Neural crest cell (in vitro differentiated cells): ENCODE data around the gene TSPAN18. TPM values are rescaled to one million over a fixed set of nuclear protein-coding genes. Genes with fewer than 3 reads are reported as not detected.
"Not testable (repeated sequence)": the region's sequence is repeated elsewhere in the genome, so short reads cannot be mapped to it uniquely, and the experiment has no call there.

Experiments
- DNase-seq: peaks from one replicate; pipeline ENCODE4 v3.0.0; 2021; ENCODE audit warnings: low read depth, mixed read lengths, low spot score
- H3K27ac Mint-ChIP-seq: one replicate; pipeline ENCODE4 v1.8.0; 2021; ENCODE audit warnings: mild to moderate bottlenecking, mixed read lengths; ENCODE audit not compliant: unreplicated experiment
- H3K27me3 Mint-ChIP-seq: 2 replicates; pipeline ENCODE4 v1.8.0; 2021; ENCODE audit warnings: low read depth, mild to moderate bottlenecking, mixed read lengths
- H3K36me3 Mint-ChIP-seq: 2 replicates; pipeline ENCODE4 v1.8.0; 2021; ENCODE audit warnings: low read depth, mild to moderate bottlenecking, mixed read lengths
- H3K4me1 Mint-ChIP-seq: 2 replicates; pipeline ENCODE4 v1.8.0; 2021; ENCODE audit warnings: mixed read lengths
- H3K4me3 Mint-ChIP-seq: one replicate; pipeline ENCODE4 v1.8.0; 2021; ENCODE audit warnings: mild to moderate bottlenecking, mixed read lengths
- H3K9me3 Mint-ChIP-seq: 2 replicates; pipeline ENCODE4 v1.8.0; 2021; ENCODE audit warnings: mixed read lengths
- total RNA-seq: library from RNA; stranded (reverse); gene quantifications from 2 replicates; pipeline ENCODE4 v1.2.1, GENCODE V29; 2021
- TF ChIP-seq, protein P1 (sequence below): fragments of 200-600 bp; sonication (generic); conservative IDR thresholded peaks from 2 replicates; pipeline ENCODE4 v1.5.0; 2021; ENCODE audit warnings: antibody characterized with exemption, mild to moderate bottlenecking

TSPAN18 gene
- total RNA-seq, 1 donor from 2014 or later, result 125 TPM

DNA sequence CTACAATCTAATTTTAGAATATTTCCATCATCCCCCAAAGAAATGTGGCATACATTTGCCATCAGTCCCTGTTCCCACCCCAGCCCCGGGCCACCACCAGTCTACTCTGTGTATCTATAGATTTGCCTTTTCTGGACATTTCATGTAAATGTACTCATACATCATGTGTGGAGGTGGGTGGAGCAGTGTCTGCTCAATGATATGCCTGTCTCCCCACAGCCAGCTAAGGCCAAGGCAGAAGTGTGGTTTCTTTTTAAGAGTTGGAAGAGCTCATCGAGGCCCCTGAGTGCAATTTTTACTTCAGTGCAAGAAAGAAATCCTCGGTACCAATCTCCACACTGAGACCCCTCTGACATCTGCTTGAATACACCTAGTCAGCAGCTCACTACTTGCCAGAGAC lies 143.4 kb downstream of the TSPAN18 start:
- peak overlapping the region; percentile 4 for H3K4me3 Mint-ChIP-seq
- TF ChIP-seq, protein P1, sequence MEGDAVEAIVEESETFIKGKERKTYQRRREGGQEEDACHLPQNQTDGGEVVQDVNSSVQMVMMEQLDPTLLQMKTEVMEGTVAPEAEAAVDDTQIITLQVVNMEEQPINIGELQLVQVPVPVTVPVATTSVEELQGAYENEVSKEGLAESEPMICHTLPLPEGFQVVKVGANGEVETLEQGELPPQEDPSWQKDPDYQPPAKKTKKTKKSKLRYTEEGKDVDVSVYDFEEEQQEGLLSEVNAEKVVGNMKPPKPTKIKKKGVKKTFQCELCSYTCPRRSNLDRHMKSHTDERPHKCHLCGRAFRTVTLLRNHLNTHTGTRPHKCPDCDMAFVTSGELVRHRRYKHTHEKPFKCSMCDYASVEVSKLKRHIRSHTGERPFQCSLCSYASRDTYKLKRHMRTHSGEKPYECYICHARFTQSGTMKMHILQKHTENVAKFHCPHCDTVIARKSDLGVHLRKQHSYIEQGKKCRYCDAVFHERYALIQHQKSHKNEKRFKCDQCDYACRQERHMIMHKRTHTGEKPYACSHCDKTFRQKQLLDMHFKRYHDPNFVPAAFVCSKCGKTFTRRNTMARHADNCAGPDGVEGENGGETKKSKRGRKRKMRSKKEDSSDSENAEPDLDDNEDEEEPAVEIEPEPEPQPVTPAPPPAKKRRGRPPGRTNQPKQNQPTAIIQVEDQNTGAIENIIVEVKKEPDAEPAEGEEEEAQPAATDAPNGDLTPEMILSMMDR, result no peak
- H3K27ac Mint-ChIP-seq, result peak overlapping the region; percentile 15
- no peaks in the 10 kb centered on the region for H3K27me3 Mint-ChIP-seq
- H3K9me3 Mint-ChIP-seq, result no peaks in the 10 kb centered on the region
- H3K4me1 Mint-ChIP-seq, result peaks cover 28% of the 10 kb centered on the region
- DNase-seq, result no peak
- peaks cover 4% of the 10 kb centered on the region for H3K36me3 Mint-ChIP-seq

DNA sequence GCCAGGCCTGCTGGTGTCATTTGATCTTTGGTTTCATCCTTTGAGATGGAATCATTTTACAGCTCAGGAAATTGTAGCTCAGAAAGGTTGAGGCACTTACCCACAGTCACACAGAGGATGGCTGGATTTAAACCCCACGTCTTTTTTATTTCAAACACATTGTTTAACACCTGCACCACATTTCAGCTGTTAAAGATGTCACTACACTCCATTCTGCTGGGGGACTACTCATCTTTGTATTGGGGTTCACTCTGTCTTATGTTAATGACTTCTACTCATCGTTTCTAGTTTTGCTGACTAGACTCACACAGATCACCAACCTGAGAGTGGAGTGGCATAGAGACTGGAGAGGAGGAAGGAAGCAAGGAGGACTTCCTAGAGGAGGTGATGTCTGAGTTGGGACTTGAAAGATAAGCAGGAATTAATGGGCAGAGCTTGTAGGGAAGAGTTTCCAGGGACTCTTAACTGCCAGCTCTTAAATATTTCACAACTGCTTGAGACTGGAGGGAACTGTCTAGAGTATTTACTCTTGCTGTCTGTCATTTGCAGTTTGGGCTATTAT lies 143.9 kb downstream of the TSPAN18 start:
- H3K27me3 Mint-ChIP-seq, result no peaks in the 10 kb centered on the region
- DNase-seq, result no peak
- peaks cover 4% of the 10 kb centered on the region for H3K36me3 Mint-ChIP-seq
- no peak overlapping the region for H3K27ac Mint-ChIP-seq
- TF ChIP-seq, protein P1, result no peak
- peaks cover 24% of the 10 kb centered on the region for H3K4me1 Mint-ChIP-seq
- no peak overlapping the region for H3K4me3 Mint-ChIP-seq
- no peaks in the 10 kb centered on the region for H3K9me3 Mint-ChIP-seq

DNA sequence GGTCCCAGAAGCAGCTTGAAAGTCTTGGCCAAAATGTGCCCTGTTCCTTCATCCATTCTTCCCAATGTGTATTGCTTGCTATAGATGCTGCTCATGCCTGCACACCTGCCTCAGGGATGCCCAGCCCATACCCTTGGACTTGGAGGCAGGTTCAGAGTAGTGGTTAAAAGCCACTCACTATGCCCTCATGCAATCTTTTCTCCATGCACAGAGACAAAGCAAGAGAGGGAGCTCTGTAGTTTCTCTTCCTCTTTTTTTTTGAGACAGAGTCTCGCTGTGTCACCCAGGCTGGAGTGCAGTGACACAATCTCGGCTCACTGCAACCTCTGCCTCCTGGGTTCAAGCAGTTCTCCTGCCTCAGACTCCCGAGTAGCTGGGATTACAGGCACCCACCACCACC lies 144.9 kb downstream of the TSPAN18 start:
- not testable (repeated sequence) for H3K9me3 Mint-ChIP-seq

DNA sequence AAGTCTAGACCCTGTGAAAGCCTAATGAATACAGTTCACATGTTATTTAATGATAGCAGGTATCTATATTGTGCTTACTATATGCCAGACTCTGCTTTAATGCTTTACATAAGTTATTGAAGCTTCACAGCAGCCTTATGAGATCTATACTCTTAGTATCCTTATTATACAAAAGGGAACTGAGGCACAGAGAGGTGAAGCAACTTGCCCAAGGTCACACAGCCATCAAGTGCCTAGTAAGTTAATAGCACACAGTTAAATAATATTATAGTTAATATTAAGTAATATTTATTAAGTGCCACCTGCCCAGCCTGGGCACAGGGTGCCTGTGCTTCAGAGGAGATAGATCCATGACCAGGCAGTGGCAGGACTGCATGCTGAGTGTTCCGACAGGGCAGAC lies 145.8 kb downstream of the TSPAN18 start:
- Mint-ChIP-seq H3K27ac (no peak overlapping the region), H3K27me3 (no peaks in the 10 kb centered on the region), H3K36me3 (peaks cover 4% of the 10 kb centered on the region), H3K9me3 (no peaks in the 10 kb centered on the region), H3K4me3 (no peak overlapping the region), H3K4me1 (peaks cover 34% of the 10 kb centered on the region)
- no peak for DNase-seq
- TF ChIP-seq, protein P1, result no peak

More for the DNA sequence above, 144.9 kb downstream of the TSPAN18 start:
- H3K36me3 Mint-ChIP-seq, H3K27ac Mint-ChIP-seq, DNase-seq, H3K4me3 Mint-ChIP-seq, H3K27me3 Mint-ChIP-seq: not testable (repeated sequence)
- H3K4me1 Mint-ChIP-seq, result peaks cover 27% of the 10 kb centered on the region

DNA sequence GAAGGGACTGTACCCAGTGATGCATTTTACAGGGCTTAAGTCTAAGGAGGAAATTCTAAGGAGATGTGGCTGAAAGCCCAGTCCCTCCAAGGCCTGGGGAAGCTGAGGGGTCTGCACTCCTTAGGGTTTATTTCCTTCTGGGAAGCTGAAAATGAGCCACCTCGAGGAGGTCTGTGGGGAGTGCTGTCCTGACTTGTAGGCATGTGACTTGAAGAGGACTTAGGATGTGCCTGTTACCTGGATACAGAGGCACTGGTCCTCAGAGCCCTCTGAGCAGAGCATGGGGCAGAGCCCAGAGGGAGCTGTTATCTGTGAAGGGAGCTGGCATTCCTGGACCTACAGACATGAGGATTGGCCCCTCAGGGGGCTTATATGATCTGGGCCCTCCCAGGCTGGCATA lies 146.8 kb downstream of the TSPAN18 start:
- Mint-ChIP-seq H3K9me3 (no peaks in the 10 kb centered on the region), H3K4me1 (peaks cover 34% of the 10 kb centered on the region), H3K27me3 (no peaks in the 10 kb centered on the region), H3K4me3 (no peak overlapping the region), H3K36me3 (peaks cover 4% of the 10 kb centered on the region), H3K27ac (peak overlapping the region; percentile 13)
- TF ChIP-seq, protein P1, result no peak
- no peak for DNase-seq

DNA sequence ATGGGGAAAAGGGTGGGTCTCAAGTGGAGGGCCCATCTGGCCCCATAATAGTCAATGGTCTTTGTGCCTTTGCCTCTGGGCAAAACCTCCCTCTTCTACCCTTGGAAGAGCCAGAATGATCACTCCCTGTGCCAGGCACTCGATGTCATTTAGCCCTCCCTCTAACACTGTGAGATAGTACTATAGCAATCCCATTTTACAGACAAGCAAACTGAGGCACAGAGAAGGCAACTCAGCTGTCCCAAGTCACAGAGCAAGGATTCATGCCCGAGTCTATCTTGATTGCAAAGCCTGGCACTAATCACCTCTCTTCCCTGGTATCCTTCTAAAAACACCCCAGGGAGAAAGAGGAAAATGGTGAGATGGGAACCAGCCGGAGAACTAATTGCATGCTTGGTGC lies 147.5 kb downstream of the TSPAN18 start:
- H3K4me1 Mint-ChIP-seq, result peaks cover 34% of the 10 kb centered on the region
- peaks cover 4% of the 10 kb centered on the region for H3K36me3 Mint-ChIP-seq
- no peaks in the 10 kb centered on the region for H3K27me3 Mint-ChIP-seq
- no peak for DNase-seq
- H3K4me3 Mint-ChIP-seq, result no peak overlapping the region
- H3K27ac Mint-ChIP-seq, result no peak overlapping the region
- H3K9me3 Mint-ChIP-seq, result no peaks in the 10 kb centered on the region
- TF ChIP-seq, protein P1, result no peak
